ENCODE measurements around the gene RCSD1.

DNA sequence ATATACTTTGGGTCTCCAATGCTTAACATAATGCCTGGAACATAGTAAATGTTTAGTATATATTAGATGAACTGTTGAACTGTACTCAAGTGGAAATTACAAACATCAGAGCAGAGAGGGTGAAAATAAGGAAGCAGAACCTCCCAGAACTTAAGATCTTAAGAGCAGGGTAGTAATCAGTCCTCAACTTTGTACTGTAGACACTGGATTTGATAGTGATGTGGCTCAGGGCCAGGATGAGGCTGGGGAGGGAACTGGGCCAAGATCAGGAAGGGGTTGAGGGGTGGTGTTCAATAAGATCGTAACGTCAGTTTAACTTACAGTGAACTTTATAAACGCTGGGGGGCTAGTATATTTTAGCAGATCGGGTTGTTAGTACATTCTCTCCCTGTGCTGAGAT lies 107.1 kb downstream of the RCSD1 start:
- no peak for TF ChIP-seq POLR2A (IDR thresholded peaks at IDR 0.05)
- no peak for TF ChIP-seq CTCF (IDR thresholded peaks at IDR 0.05)
- no peak for TF ChIP-seq POLR2AphosphoS5 (IDR thresholded peaks at IDR 0.05)

All from prostate gland (tissue), 2 donors.